ENCODE results near the gene NME4.

NME4 gene

DNA sequence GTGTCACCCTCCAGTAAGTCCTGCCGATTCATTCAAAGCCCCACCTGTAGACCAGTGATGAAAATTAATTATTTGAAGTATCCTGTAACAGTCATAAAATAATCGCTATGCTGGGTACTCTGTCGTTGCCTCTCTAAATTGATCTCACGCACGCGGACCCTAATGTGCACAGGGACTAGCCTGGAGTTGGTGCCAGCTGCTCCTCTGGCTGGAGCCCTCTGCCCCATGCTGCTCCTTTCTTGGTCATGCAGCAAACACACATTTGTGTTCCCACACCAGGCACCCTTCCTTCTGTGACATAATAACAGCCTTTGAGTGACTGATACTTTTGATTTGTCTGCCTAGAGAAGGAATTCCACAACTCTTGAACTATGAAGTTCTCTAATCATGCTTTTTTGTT lies 44.4 kb downstream of the NME4 start:
- no peak for DNase-seq

DNA sequence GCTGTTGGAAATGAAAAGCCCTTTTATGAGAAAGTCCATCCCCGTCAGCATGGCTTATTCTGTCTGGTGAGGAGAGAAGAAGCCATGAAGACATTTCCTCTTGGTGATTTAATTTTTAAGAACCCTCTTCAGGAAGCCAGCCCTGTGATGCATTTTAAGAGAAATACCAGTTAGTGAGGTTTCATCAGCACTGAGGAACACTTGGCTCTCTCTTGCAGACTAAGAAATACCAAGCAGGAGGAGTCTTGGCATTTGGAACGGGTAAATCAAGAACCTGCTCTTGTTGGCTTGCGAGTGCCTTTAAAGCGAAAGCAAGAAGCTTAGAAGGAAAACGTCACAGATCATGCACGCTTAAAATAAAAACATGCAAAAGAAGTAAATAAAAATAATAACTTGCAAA lies 46.0 kb downstream of the NME4 start:
- DNase-seq, result no peak

GRCh38 chr16:444027-444426 lies 47.0 kb downstream of the NME4 start:
- DNase-seq, result no peak

DNA sequence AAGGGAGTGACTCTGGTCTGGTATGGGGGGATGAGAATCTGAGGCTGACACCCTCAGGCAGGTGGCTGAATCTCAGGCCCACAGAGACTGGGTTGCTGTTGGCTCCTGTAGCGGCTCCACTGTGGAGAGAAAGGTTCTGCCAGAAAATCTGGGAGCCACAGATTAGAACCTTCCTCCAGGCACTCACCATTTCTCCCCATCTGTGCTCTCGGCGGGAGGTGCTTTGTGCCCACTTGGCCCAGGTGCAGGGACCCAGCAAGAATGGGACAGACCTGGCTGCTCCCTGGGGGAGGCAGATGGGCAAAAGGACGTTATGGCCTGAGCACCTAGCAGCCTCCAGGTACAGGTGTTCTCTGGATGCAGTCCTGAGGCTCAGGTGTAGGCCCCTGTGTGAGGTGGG lies 48.6 kb downstream of the NME4 start:
- DNase-seq, result no peak

Data from NCI-H1105 treated with DMSO at 0.1 percent for 48 hours (cell line).